ENCODE data around the gene LTB4R2. TPM values are rescaled to one million over a fixed set of nuclear protein-coding genes. Genes with fewer than 3 reads are reported as not detected.

The LTB4R2 gene
- total RNA-seq, 4 donors from 2014 or later = 7.7 to 37.2 (median 12.2) TPM

DNA sequence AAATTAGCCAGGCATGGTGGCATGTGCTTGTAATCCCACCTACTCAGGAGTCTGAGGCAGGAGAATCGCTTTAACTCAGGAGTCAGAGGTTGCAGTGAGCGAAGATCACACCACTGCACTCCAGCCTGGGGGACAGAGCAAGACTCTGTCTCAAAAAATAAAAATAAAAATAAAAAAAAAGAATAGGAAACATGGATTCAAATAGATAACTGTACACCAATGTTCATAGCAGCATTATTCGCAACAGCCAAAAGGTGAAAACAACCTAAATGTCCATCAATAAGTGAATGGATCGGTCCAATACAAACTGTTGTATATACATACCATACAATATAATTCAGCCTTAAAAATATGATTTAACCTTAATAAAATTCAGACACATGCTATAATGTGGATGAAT lies 32.9 kb downstream of the LTB4R2 start:
- no peak for DNase-seq
- Histone ChIP-seq H3K27me3 (no peaks in the 10 kb centered on the region), H3K9me3 (no peaks in the 10 kb centered on the region), H3K27ac (no peak overlapping the region), H3K4me3 (no peak overlapping the region), H3K36me3 (peaks cover 0 to 7% (median 0%) of the 10 kb centered on the region in 3 donors), H3K4me1 (peaks cover 0 to 22% (median 5%) of the 10 kb centered on the region in 4 donors)
- TF ChIP-seq POLR2A (IDR thresholded peaks at IDR 0.05) = no peak
- TF ChIP-seq, protein P1, sequence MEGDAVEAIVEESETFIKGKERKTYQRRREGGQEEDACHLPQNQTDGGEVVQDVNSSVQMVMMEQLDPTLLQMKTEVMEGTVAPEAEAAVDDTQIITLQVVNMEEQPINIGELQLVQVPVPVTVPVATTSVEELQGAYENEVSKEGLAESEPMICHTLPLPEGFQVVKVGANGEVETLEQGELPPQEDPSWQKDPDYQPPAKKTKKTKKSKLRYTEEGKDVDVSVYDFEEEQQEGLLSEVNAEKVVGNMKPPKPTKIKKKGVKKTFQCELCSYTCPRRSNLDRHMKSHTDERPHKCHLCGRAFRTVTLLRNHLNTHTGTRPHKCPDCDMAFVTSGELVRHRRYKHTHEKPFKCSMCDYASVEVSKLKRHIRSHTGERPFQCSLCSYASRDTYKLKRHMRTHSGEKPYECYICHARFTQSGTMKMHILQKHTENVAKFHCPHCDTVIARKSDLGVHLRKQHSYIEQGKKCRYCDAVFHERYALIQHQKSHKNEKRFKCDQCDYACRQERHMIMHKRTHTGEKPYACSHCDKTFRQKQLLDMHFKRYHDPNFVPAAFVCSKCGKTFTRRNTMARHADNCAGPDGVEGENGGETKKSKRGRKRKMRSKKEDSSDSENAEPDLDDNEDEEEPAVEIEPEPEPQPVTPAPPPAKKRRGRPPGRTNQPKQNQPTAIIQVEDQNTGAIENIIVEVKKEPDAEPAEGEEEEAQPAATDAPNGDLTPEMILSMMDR (IDR thresholded peaks at IDR 0.05) = no peak

DNA sequence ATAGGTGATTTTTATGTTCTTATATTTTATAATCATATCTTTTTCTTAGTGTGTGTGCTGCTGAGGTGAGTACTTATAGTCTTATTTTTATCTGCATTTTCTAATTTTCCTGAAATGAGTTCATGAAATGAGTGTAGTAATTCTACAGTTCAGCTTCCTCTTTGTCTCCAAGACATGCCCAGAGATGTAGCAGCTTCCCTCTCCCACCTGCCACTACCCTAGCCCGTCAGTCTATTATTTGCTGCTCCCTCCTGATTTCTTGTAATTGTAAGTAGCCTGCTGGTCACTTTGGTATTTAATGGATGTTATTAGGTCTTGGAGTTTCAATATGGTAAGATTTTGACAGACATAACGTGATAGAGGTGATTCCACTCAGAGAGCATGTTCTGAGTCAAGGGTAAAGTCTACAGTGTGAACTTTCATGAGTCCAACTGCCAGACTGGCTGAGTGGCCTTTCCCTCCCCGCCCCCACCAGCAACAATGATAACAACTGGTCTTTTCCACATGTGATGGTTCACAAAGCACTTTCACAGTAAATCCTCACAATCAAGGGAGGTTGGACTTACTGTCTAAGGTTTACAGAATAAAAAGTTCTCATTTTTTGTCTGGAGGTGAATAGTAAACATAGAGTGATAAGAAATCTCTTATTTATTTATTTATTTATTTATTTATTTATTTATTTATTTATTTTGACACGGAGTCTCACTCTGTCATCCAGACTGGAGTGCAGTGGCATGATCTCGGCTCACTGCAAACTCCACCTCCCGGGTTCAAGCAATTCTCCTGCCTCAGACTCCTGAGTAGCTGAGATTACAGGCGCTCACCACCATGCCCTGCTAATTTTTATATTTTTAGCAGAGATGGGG lies 34.1 kb downstream of the LTB4R2 start:
- no peaks in the 10 kb centered on the region for H3K27me3 ChIP-seq
- no peaks in the 10 kb centered on the region for H3K36me3 ChIP-seq
- peak overlapping the region in 2 of 4 donors; percentile 40 to 41 for H3K27ac ChIP-seq
- H3K4me1 ChIP-seq = peaks cover 0 to 11% (median 1%) of the 10 kb centered on the region in 4 donors
- H3K9me3 ChIP-seq = no peaks in the 10 kb centered on the region
- no peak overlapping the region for H3K4me3 ChIP-seq
- TF ChIP-seq POLR2A (IDR thresholded peaks at IDR 0.05) = no peak
- TF ChIP-seq, protein P1 (IDR thresholded peaks at IDR 0.05) = no peak
- DNase-seq = peak in 2 of 3 donors; percentile 75 to 82

- TF ChIP-seq, protein P1 (IDR thresholded peaks at IDR 0.05) = no peak
- no peak for TF ChIP-seq POLR2A (IDR thresholded peaks at IDR 0.05)
- no peak overlapping the region for H3K4me3 ChIP-seq
- no peak overlapping the region for H3K27ac ChIP-seq
- H3K4me1 ChIP-seq = peaks cover 0 to 13% (median 0%) of the 10 kb centered on the region in 4 donors
- H3K9me3 ChIP-seq = no peaks in the 10 kb centered on the region
- no peaks in the 10 kb centered on the region for H3K36me3 ChIP-seq
- DNase-seq = no peak
- no peaks in the 10 kb centered on the region for H3K27me3 ChIP-seq
These were observed 37.2 kb downstream of the LTB4R2 start for GRCh38 chr14:24347134-24347533.

DNA sequence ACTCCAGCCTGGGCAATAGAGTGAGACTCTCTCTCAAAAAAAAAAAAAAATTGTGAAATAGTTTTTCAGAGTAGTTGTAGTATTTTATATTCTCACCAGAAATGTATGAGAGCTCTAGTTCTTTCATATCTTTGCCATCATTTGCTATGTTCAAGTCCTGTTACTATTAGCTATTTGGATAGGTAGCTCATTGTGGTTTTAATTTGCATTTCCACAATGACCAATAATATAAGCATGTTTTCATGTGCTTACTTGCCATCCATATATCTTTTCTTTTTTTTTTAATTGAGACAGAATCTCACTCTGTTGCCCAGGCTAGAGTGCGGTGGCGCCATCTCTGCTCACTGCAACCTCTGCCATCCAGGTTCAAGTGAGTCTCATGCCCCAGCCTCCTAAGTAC lies 38.2 kb downstream of the LTB4R2 start:
- Histone ChIP-seq H3K4me1 (peaks cover 0 to 13% (median 0%) of the 10 kb centered on the region in 4 donors), H3K9me3 (no peaks in the 10 kb centered on the region), H3K27me3 (no peaks in the 10 kb centered on the region), H3K27ac (no peak overlapping the region), H3K36me3 (no peaks in the 10 kb centered on the region), H3K4me3 (no peak overlapping the region)
- DNase-seq = no peak
- TF ChIP-seq, protein P1 (IDR thresholded peaks at IDR 0.05) = no peak
- no peak for TF ChIP-seq POLR2A (IDR thresholded peaks at IDR 0.05)

GRCh38 chr14:24349742-24350141 lies 39.8 kb downstream of the LTB4R2 start:
- H3K27me3 ChIP-seq = no peaks in the 10 kb centered on the region
- no peak overlapping the region for H3K27ac ChIP-seq
- no peak for TF ChIP-seq POLR2A (IDR thresholded peaks at IDR 0.05)
- TF ChIP-seq, protein P1 (IDR thresholded peaks at IDR 0.05) = no peak
- no peak for DNase-seq
- peaks cover 0 to 17% (median 0%) of the 10 kb centered on the region in 4 donors for H3K4me1 ChIP-seq
- H3K9me3 ChIP-seq = no peaks in the 10 kb centered on the region
- no peaks in the 10 kb centered on the region for H3K36me3 ChIP-seq
- H3K4me3 ChIP-seq = no peak overlapping the region
